Loucy (cell line): Measurements from ENCODE around the gene TTF2.

Experiments used
- H2AFZ ChIP-seq: fragments of 200-600 bp; sonication (generic); 2 replicates; pipeline ENCODE4 v1.6.0; 2016; ENCODE audit warnings: antibody characterized with exemption, mild to moderate bottlenecking, low read length, moderate library complexity
- H3F3A ChIP-seq: fragments of 200-600 bp; 2 replicates; pipeline ENCODE4 v1.6.0; 2016; ENCODE audit warnings: antibody characterized with exemption, low read depth, mild to moderate bottlenecking
- H3K27me3 ChIP-seq: fragments of 200-600 bp; sonication (generic); 2 replicates; pipeline ENCODE4 v1.6.1; 2014; ENCODE audit warnings: low read length, mild to moderate bottlenecking; ENCODE audit not compliant: insufficient read depth, poor library complexity, severe bottlenecking
- H3K36me3 ChIP-seq: fragments of 200-600 bp; sonication (generic); 2 replicates; pipeline ENCODE4 v1.6.1; 2016; ENCODE audit warnings: low read length; ENCODE audit not compliant: insufficient read depth
- H3K4me1 ChIP-seq: fragments of 200-600 bp; sonication (generic); 2 replicates; pipeline ENCODE4 v1.5.1; 2014; ENCODE audit warnings: low read length, mild to moderate bottlenecking; ENCODE audit not compliant: insufficient read depth, poor library complexity, severe bottlenecking
- H3K4me2 ChIP-seq: fragments of 200-600 bp; sonication (generic); 2 replicates; pipeline ENCODE4 v1.6.0; 2014; ENCODE audit warnings: antibody characterized with exemption, low read length, low read depth, mild to moderate bottlenecking; ENCODE audit not compliant: poor library complexity, severe bottlenecking
- H3K4me3 ChIP-seq: fragments of 200-600 bp; sonication (generic); 2 replicates; pipeline ENCODE4 v1.5.1; 2014; ENCODE audit warnings: low read length, mild to moderate bottlenecking, mixed read lengths; ENCODE audit not compliant: poor library complexity, severe bottlenecking
- H3K79me2 ChIP-seq: fragments of 200-600 bp; sonication (generic); 2 replicates; pipeline ENCODE4 v1.6.1; 2014; ENCODE audit warnings: low read length; ENCODE audit not compliant: insufficient read depth
- H3K9ac ChIP-seq: fragments of 200-600 bp; sonication (generic); 2 replicates; pipeline ENCODE4 v1.6.0; 2014; ENCODE audit warnings: mild to moderate bottlenecking, low read depth, low read length, moderate library complexity; ENCODE audit not compliant: poor library complexity, severe bottlenecking
- H3K9me2 ChIP-seq: fragments of 200-600 bp; sonication (generic); replicated peaks from 2 replicates; pipeline ENCODE4 v1.6.1; 2016; ENCODE audit warnings: low read depth, low read length, mixed read lengths
- H3K9me3 ChIP-seq: fragments of 200-600 bp; sonication (generic); 2 replicates; pipeline ENCODE4 v1.6.1; 2014; ENCODE audit warnings: mild to moderate bottlenecking, antibody characterized with exemption, low read length, low read depth; ENCODE audit not compliant: insufficient read depth
- H4K20me1 ChIP-seq: fragments of 200-600 bp; sonication (generic); 2 replicates; pipeline ENCODE4 v1.6.0; 2014; ENCODE audit warnings: antibody characterized with exemption, low read length, mild to moderate bottlenecking; ENCODE audit not compliant: insufficient read depth, poor library complexity, severe bottlenecking
- EZH2phosphoT487 ChIP-seq: fragments of 200-600 bp; IDR thresholded peaks from 2 replicates; pipeline ENCODE4 v1.6.1; 2018; ENCODE audit warnings: antibody characterized with exemption, mild to moderate bottlenecking, moderate library complexity, borderline replicate concordance
- TF ChIP-seq, protein P1 (sequence below): fragments of 200-600 bp; sonication (generic); conservative IDR thresholded peaks from 2 replicates; pipeline ENCODE4 v1.5.1; 2014; ENCODE audit warnings: mild to moderate bottlenecking, antibody characterized with exemption, low read length

TTF2 gene

DNA sequence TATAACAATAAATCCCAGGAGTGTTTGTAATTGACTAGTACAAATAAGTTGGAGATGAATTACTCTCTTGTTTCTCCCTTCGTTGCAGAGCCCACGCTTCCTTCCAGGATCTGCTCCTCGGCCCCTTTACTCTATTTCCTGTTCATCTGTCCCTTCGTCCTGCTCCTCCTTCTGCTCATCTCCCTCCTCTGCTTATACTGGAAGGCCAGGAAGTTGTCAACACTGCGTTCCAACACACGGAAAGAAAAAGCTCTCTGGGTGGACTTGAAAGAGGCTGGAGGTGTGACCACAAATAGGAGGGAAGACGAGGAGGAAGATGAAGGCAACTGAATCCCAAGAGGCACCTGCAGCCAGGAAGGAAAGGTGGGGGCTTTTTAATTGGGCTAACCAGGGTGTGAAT lies 26.4 kb upstream of the TTF2 start:
- TF ChIP-seq EZH2phosphoT487 = no peak
- TF ChIP-seq, protein P1, sequence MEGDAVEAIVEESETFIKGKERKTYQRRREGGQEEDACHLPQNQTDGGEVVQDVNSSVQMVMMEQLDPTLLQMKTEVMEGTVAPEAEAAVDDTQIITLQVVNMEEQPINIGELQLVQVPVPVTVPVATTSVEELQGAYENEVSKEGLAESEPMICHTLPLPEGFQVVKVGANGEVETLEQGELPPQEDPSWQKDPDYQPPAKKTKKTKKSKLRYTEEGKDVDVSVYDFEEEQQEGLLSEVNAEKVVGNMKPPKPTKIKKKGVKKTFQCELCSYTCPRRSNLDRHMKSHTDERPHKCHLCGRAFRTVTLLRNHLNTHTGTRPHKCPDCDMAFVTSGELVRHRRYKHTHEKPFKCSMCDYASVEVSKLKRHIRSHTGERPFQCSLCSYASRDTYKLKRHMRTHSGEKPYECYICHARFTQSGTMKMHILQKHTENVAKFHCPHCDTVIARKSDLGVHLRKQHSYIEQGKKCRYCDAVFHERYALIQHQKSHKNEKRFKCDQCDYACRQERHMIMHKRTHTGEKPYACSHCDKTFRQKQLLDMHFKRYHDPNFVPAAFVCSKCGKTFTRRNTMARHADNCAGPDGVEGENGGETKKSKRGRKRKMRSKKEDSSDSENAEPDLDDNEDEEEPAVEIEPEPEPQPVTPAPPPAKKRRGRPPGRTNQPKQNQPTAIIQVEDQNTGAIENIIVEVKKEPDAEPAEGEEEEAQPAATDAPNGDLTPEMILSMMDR = no peak
- H3K36me3 ChIP-seq = no peaks in the 10 kb centered on the region
- H3F3A ChIP-seq = no peaks in the 10 kb centered on the region
- no peaks in the 10 kb centered on the region for H3K4me1 ChIP-seq
- no peak overlapping the region for H3K9ac ChIP-seq
- H3K4me3 ChIP-seq = no peak overlapping the region
- H3K27me3 ChIP-seq = no peaks in the 10 kb centered on the region
- no peaks in the 10 kb centered on the region for H3K79me2 ChIP-seq
- H3K9me2 ChIP-seq = no peaks in the 10 kb centered on the region
- H2AFZ ChIP-seq = no peak overlapping the region
- no peak overlapping the region for H3K4me2 ChIP-seq
- H4K20me1 ChIP-seq = no peaks in the 10 kb centered on the region
- H3K9me3 ChIP-seq = no peaks in the 10 kb centered on the region

DNA sequence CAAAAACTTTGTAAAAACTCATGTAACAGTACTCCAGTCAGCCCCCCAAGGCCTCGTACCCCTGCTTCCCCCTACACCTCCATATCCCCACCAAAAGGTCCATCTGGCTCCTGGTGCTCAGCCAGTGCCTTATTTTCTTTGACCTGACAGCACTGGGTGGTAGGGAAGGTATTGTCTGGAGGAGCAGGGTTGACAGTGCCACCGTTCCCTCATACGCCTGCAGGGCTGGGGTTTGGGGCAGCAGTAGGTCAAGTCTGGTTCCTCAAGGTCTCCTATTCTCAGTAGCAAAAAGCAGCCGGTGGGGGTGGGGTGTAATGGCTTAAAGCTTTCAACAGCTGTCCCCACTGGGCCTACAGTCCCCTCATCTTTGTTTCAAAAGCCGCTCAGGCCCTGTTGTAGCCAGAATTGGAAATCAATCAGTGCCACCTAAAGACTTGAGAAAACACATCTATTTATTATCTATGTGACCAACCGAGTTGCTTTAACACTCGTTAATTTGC lies 25.3 kb upstream of the TTF2 start:
- H3K9ac ChIP-seq = no peak overlapping the region
- H3K4me3 ChIP-seq = no peak overlapping the region
- H3K27me3 ChIP-seq = no peaks in the 10 kb centered on the region
- no peaks in the 10 kb centered on the region for H3K79me2 ChIP-seq
- H2AFZ ChIP-seq = no peak overlapping the region
- no peaks in the 10 kb centered on the region for H3K4me1 ChIP-seq
- no peaks in the 10 kb centered on the region for H3K9me3 ChIP-seq
- H3K36me3 ChIP-seq = no peaks in the 10 kb centered on the region
- no peak overlapping the region for H3K4me2 ChIP-seq
- H4K20me1 ChIP-seq = no peaks in the 10 kb centered on the region
- H3F3A ChIP-seq = no peaks in the 10 kb centered on the region
- no peaks in the 10 kb centered on the region for H3K9me2 ChIP-seq
- TF ChIP-seq EZH2phosphoT487 = no peak
- TF ChIP-seq, protein P1 = no peak

DNA sequence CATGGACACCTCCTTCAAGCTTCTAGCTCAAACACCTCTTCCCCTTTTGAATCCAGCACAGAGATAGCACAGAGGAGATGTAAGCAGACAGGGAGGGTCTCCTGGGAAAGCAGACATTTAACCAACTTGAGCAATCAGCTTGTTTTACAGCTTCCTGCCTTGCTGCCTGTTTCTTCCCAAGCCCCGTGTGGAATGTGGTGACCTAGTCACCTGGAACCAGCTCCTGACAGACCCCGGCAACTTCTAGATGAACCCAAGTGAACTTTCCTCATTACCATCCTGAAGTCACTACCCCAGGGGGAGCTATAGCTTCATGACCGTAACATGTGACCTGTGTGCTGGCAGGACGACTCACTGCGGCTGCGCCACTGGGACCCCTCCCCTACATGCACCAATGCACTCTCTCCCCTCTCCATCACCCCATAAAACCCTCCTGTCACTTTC lies 24.1 kb upstream of the TTF2 start:
- Histone ChIP-seq H4K20me1 (no peaks in the 10 kb centered on the region), H3K36me3 (no peaks in the 10 kb centered on the region), H3K4me1 (no peaks in the 10 kb centered on the region), H3K4me2 (no peak overlapping the region), H3K27me3 (no peaks in the 10 kb centered on the region), H3K9ac (no peak overlapping the region), H3F3A (no peaks in the 10 kb centered on the region), H3K9me2 (no peaks in the 10 kb centered on the region), H3K9me3 (no peaks in the 10 kb centered on the region), H2AFZ (no peak overlapping the region), H3K79me2 (no peaks in the 10 kb centered on the region), H3K4me3 (no peak overlapping the region)
- TF ChIP-seq, protein P1 = no peak
- no peak for TF ChIP-seq EZH2phosphoT487
